PC-9 (cell line): ENCODE measurements around the gene TAF4. TPM values are rescaled to one million over a fixed set of nuclear protein-coding genes. Genes with fewer than 3 reads are reported as not detected.

ENCODE experiments used
- BruUV-seq: library from RNA; stranded (reverse); fragments of 400-500 nt; replicated peaks from 2 replicates; lab custom pipeline; 2021; lab: Mats Ljungman, UMichigan
- CTCF ChIA-PET: fragments of 300-600 bp; sonication (Branson Sonifier 250); formaldehyde crosslinking; loops from one replicate; lab custom pipeline; 2022; ENCODE audit warnings: antibody characterized with exemption; lab: Charles Lee
- POLR2A ChIA-PET: fragments of 300-600 bp; sonication (Branson Sonifier 250); formaldehyde crosslinking; loops from one replicate; lab custom pipeline; 2022; ENCODE audit warnings: antibody characterized with exemption; ENCODE audit not compliant: unreplicated experiment; lab: Charles Lee
- DNase-seq, 2 experiments: peaks; one replicate each; pipeline versions ENCODE4 v3.0.0 to v3.0.0-alpha.2; 2015 to 2022; ENCODE audit warnings: mixed read lengths in 1 of 2
- H2AFZ ChIP-seq: fragments of 200-600 bp; sonication (generic); 2 replicates; pipeline ENCODE4 v1.8.1; 2017; ENCODE audit warnings: antibody characterized with exemption
- H3F3A ChIP-seq: fragments of 200-600 bp; sonication (generic); 2 replicates; pipeline ENCODE4 v1.8.1; 2017; ENCODE audit warnings: antibody characterized with exemption, mild to moderate bottlenecking, low read depth; ENCODE audit not compliant: insufficient read depth
- H3K27ac ChIP-seq: fragments of 200-600 bp; sonication (generic); 2 replicates; pipeline ENCODE4 v1.6.1; 2016; ENCODE audit warnings: mixed run types
- H3K27me3 ChIP-seq: fragments of 200-600 bp; sonication (generic); 2 replicates; pipeline ENCODE4 v1.6.1; 2016; ENCODE audit warnings: low read depth, mixed run types; ENCODE audit not compliant: insufficient read depth
- H3K36me3 ChIP-seq: fragments of 200-600 bp; sonication (generic); 2 replicates; pipeline ENCODE4 v1.6.1; 2016; ENCODE audit warnings: low read depth, mixed run types
- H3K4me1 ChIP-seq: fragments of 200-600 bp; sonication (generic); replicated peaks from 2 replicates; pipeline ENCODE4 v1.6.1; 2016; ENCODE audit warnings: mixed run types; ENCODE audit not compliant: insufficient read depth
- H3K4me2 ChIP-seq: fragments of 200-600 bp; sonication (generic); 2 replicates; pipeline ENCODE4 v1.6.1; 2017; ENCODE audit warnings: mixed run types
- H3K4me3 ChIP-seq: fragments of 200-600 bp; sonication (generic); 2 replicates; pipeline ENCODE4 v1.6.1; 2016; ENCODE audit warnings: mixed run types
- H3K79me2 ChIP-seq: fragments of 200-600 bp; sonication (generic); 2 replicates; pipeline ENCODE4 v1.6.1; 2017; ENCODE audit warnings: low read depth, mixed run types
- H3K9me2 ChIP-seq: fragments of 200-600 bp; sonication (generic); 2 replicates; pipeline ENCODE4 v1.8.1; 2017; ENCODE audit warnings: mild to moderate bottlenecking; ENCODE audit not compliant: insufficient read depth
- H3K9me3 ChIP-seq: fragments of 200-600 bp; sonication (generic); 2 replicates; pipeline ENCODE4 v1.8.1; 2016; ENCODE audit warnings: low read depth; ENCODE audit not compliant: insufficient read depth
- H4K20me1 ChIP-seq: fragments of 200-600 bp; sonication (generic); 2 replicates; pipeline ENCODE4 v1.8.1; 2017; ENCODE audit not compliant: insufficient read depth
- EZH2 ChIP-seq: fragments of 200-600 bp; sonication (generic); IDR thresholded peaks from 2 replicates; pipeline ENCODE4 v1.8.0; 2017; ENCODE audit warnings: antibody characterized with exemption, low read depth
- intact Hi-C: fragments of 100-400 bp; cut with micrococcal nuclease; formaldehyde crosslinking; loops from one replicate; pipeline ENCODE4 v1.10.0; 2022; ENCODE audit not compliant: unreplicated experiment
- total RNA-seq: library from RNA; stranded (reverse); gene quantifications from 2 replicates; pipeline ENCODE4 v1.2.3, GENCODE V29; 2021
- TF ChIP-seq, protein P1 (sequence below): fragments of 200-600 bp; sonication (generic); conservative IDR thresholded peaks from 2 replicates; pipeline ENCODE4 v1.6.1; 2017; ENCODE audit warnings: mixed run types, antibody characterized with exemption, mild to moderate bottlenecking, moderate library complexity

TAF4 gene
- total RNA-seq, 1 experiment from 2014 or later = 32.5 TPM

DNA sequence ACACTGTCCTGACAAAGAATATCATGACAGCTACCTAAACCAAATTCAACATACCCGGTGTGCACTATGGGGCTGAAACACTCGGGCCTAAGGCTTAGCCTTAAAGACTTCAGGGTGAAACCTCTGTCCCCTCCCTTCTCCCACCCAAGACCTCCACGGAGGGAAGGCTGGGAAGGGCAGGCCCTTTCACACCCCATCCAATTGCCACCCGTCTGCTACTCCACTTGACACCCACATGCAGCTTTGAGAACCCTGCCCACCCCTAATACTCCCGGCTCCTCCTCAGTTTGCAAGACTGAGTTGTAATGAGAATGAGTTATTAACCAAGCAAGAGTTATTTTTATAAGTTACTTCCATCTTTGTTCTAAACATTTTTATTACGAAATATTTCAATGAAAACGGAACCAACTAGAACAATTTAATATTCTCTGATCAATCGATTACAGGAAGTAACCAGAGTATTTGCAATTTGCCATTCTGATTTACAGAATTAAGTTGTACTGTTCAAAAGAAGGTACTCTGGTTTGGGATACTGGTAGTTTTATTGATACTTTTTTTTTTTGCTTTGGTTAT, 3.7 kb downstream of the TAF4 start:
- Histone ChIP-seq H2AFZ (no peak overlapping the region), H3K27me3 (no peaks in the 10 kb centered on the region), H3K4me2 (no peak overlapping the region), H4K20me1 (peaks cover 36% of the 10 kb centered on the region), H3F3A (no peaks in the 10 kb centered on the region; the same call in 1 of the 2 replicates), H3K4me3 (no peak overlapping the region), H3K27ac (no peak overlapping the region), H3K9me3 (no peaks in the 10 kb centered on the region), H3K36me3 (no peaks in the 10 kb centered on the region), H3K79me2 (peaks cover 62% of the 10 kb centered on the region), H3K4me1 (peaks cover 14% of the 10 kb centered on the region), H3K9me2 (no peaks in the 10 kb centered on the region)
- ChIA-PET CTCF (no interaction called here), POLR2A (interaction anchor here (0.7 kb wide), 1 partner anchor 176 kb away, joined by 18 read pairs; no protein-coding TSS in a partner anchor)
- no peak for TF ChIP-seq EZH2
- TF ChIP-seq, protein P1, sequence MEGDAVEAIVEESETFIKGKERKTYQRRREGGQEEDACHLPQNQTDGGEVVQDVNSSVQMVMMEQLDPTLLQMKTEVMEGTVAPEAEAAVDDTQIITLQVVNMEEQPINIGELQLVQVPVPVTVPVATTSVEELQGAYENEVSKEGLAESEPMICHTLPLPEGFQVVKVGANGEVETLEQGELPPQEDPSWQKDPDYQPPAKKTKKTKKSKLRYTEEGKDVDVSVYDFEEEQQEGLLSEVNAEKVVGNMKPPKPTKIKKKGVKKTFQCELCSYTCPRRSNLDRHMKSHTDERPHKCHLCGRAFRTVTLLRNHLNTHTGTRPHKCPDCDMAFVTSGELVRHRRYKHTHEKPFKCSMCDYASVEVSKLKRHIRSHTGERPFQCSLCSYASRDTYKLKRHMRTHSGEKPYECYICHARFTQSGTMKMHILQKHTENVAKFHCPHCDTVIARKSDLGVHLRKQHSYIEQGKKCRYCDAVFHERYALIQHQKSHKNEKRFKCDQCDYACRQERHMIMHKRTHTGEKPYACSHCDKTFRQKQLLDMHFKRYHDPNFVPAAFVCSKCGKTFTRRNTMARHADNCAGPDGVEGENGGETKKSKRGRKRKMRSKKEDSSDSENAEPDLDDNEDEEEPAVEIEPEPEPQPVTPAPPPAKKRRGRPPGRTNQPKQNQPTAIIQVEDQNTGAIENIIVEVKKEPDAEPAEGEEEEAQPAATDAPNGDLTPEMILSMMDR = no peak
- no peak for DNase-seq
- intact Hi-C loops = loop anchor here (5.0 kb wide), 1 partner anchor 75 kb away; no protein-coding TSS in a partner anchor
- BruUV-seq = no TSS peak

GRCh38 chr20:62060631-62061541, 4.8 kb downstream of the TAF4 start:
- H4K20me1 ChIP-seq = peaks cover 47% of the 10 kb centered on the region
- intact Hi-C loops = loop anchor here (5.0 kb wide), 1 partner anchor 76 kb away; no protein-coding TSS in a partner anchor
- H3K27me3 ChIP-seq = no peaks in the 10 kb centered on the region
- no peak overlapping the region for H3K4me3 ChIP-seq
- H3K36me3 ChIP-seq = no peaks in the 10 kb centered on the region
- H3K9me3 ChIP-seq = no peaks in the 10 kb centered on the region
- ChIA-PET CTCF (no interaction called here), POLR2A (no interaction called here)
- BruUV-seq = no TSS peak
- TF ChIP-seq EZH2 = no peak
- TF ChIP-seq, protein P1 = no peak
- no peak for DNase-seq
- H3K79me2 ChIP-seq = peaks cover 72% of the 10 kb centered on the region
- H3K4me2 ChIP-seq = no peak overlapping the region
- H3K9me2 ChIP-seq = no peaks in the 10 kb centered on the region
- no peaks in the 10 kb centered on the region for H3F3A ChIP-seq
- peaks cover 10% of the 10 kb centered on the region for H3K4me1 ChIP-seq
- H2AFZ ChIP-seq = no peak overlapping the region
- H3K27ac ChIP-seq = no peak overlapping the region

DNA sequence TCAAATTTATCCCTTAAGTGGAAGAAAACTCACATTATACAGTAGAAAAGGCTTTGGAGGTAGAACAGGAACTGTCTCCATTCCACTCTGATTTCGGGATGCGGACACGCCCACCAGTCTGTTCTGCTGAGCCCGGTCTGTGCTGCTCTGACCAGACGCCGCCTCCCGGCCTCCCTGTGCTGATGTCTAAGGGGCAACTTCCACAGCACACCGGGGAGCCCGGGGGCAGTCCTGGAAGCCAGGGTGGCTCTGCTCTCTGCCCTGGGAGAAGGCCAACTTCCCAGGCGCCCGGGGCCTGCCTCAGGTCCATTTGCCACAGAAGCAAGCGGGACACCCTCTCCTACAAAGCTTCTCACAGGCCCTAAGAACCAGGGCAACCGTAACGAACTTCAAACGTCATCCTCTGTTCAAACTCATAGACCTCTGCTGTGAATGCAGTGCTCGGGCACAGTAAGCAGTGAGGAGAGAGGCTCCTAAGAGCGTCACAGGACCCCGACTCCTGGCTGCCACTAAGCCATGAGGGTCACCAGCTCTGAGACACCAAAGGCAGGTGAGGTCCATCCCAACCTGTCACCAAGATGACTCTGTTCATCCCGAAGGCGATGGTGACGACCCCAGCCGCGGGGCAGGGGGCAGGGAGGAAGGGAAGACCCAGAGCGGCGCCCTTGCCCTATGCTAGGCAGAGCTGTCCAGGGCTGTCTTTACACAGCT, 5.6 kb downstream of the TAF4 start:
- no peaks in the 10 kb centered on the region for H3K9me3 ChIP-seq
- no peaks in the 10 kb centered on the region for H3K36me3 ChIP-seq
- ChIA-PET CTCF (no interaction called here), POLR2A (no interaction called here)
- no peak overlapping the region for H3K4me3 ChIP-seq
- no peaks in the 10 kb centered on the region for H3K27me3 ChIP-seq
- no peak overlapping the region for H3K4me2 ChIP-seq
- TF ChIP-seq, protein P1 = no peak
- TF ChIP-seq EZH2 = no peak
- no peak for DNase-seq
- H3K27ac ChIP-seq = no peak overlapping the region
- no peaks in the 10 kb centered on the region for H3F3A ChIP-seq
- H3K4me1 ChIP-seq = peaks cover 10% of the 10 kb centered on the region
- H4K20me1 ChIP-seq = peaks cover 55% of the 10 kb centered on the region
- H2AFZ ChIP-seq = no peak overlapping the region
- intact Hi-C loops = loop anchor here (5.0 kb wide), 1 partner anchor 77 kb away; no protein-coding TSS in a partner anchor
- no TSS peak for BruUV-seq
- no peaks in the 10 kb centered on the region for H3K9me2 ChIP-seq
- H3K79me2 ChIP-seq = peaks cover 80% of the 10 kb centered on the region
